ENCODE measurements around the gene CIB2.

The CIB2 gene

DNA sequence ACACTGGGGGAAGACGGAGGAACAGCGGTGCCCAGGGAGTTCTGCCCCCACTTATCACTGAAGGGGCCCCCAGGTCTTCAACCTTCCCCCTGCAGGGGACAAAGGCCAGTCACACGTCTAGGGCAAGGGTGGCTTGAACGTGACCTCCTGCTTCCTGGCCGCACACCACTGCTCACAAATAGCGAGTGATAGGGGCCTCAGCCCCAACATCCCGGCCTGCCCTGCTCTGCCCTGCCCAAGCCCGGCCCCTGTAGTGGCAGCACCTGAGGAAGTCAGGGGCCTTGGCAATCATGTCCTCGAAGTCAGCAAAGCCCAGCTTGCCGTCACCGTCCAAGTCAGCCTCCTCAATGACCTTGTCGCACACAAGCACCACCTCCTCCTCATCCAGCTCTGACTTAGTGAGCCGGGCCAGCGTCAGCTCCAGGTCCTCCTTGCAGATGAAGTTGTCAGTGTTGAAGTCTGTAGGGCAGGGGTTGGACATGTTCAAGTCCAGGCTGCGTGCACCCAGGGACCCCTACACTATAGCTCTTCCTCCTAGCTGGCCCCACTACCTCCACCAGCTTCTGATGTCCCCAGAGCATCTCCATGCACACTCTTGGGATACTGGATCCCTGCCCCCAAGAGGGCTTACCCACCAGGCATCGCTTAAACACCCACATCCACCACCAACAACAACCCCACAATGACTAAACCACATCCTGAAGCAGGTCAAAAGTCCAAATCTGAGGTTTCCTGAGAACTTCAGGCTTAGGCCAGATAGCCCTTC lies 25.6 kb downstream of the CIB2 start:
- DNase-seq, result no peak

DNA sequence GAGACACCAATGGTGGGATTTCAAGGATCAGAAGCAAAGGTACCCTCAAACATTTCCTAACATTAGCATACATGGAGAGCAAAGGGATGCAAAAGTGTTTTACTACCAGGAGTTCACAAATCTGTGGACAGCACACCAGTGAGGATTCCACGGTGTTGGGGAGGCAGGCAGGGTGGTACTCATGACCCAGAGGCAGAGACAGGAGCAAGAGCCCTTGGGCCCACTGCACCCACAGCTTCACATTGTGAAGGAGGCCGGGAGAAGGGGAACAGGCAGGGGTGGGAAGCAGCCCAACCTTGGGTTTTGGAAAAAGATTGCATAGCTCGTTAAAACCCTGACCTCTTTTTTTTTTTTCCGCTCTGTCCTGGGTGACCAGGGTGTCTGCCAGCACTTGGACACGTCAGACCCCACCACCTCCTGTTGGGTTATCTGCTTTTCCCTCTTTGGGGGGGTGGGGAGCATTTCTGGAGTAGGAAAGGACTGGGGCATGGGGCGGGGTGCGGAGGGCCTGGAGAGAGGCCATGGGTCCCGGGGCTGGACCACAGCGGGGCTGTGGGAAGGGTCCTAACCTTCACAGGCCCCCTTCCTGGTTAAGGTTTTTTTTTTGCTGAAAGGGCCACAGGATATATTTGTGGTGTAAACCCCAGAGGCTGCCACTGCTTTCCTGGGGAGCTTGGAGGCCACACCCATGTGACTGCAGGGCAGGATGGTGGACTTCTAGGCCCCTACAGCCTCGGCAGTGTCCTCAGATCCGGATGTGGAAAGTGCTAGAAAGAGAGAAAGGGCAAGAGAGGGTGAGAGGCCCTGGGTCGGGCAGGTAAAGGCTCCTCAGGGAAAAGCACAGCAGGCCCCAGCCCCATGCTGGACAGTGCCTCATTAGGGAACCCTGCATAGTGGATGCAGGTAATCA lies 26.4 kb downstream of the CIB2 start:
- DNase-seq, result no peak

- DNase-seq, result no peak
These were observed 27.1 kb downstream of the CIB2 start for GRCh38 chr15:78104119-78104479.

DNA sequence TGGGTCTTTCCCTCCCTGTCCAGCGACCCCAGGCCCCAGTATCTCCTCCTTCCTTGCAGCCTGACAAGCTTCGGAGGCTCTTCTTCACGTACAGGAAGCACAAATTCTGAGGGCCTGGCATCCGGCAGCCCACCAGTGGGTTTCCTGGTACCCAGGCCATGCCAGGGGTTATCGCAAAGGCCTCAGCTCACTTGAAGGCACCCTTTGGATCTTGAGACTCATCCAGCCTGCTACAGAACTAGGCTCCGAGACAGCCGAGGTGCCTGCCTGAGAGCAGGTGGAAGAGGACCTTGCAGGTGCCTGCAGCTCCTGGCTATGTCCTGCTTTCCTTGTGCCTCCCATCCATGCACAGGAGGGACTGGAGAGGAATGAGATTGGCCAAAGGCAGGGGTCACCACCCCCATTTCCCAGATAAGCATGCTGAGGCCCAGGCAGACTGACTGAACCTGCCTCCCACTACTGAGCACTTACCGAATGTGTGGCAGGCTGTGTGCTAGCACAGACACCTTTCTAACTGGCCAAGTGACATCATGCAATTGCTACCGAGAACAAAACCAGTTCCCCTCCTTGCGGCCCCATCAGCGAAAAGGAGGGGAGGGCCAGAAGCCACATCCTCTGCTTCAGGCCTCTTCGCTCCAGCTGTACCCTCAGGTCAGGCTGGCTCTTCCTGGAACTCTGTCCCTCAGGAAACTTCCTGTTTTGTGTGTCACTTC lies 27.7 kb downstream of the CIB2 start:
- no peak for DNase-seq

- no peak for DNase-seq
These were observed 28.5 kb downstream of the CIB2 start for GRCh38 chr15:78102741-78103140.

DNA sequence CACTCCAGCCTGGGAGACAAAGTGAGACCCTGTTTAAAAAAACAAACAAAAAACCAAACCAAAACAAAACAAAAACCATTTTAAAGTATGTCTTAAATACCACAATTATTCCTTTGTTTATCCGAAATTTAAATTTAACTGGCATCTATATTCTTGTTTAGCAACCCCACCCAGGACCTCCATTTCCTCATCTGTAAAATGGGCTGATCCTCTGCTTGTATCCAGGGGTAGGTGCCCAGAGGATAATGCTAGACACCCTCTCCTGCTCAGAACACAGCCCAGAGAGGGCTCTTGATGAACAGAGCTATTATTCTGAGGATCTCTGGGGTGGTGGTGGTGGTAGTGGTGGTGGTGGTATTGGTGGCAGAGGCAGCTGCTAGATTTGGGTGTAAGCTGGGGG lies 29.0 kb downstream of the CIB2 start:
- no peak for DNase-seq

DNA sequence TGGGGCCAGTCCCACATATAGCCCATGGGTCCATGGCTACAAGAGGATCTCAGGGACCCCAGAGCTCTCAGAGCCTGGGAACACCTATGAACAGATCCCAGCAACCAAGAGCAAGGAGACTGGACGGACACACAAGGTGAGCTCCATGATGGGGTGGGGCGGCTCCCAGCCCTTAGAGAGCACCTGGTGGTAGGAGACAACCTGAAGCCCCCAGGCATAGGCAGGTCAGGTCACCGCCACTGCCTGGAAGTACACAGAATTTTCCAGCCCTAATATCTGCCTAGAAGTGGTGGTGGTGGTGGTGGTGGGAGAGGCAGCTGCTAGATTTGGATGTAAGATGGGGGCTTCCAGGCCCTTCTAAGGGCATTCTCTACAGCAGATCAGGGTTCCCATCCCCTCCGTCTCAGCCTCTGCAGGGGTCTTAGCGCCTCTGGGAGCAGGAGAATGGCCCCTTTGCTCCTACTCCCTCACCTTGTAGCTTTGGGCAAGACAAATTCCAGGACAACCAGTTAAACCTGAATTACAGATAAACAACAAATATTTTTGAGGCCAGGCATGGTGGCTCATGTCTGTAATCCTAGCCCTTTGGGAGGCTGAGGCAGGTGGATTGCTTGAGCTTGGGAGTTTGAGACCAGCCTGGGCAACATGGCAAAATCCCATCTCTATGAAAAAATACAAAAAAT lies 29.7 kb downstream of the CIB2 start:
- no peak for DNase-seq

- no peak for DNase-seq
These were observed 30.4 kb downstream of the CIB2 start for GRCh38 chr15:78100886-78101285.

GRCh38 chr15:78098131-78098755 lies 33.0 kb downstream of the CIB2 start:
- DNase-seq, result no peak

- no peak for DNase-seq
These were observed 33.6 kb downstream of the CIB2 start for GRCh38 chr15:78097667-78098066.

DNA sequence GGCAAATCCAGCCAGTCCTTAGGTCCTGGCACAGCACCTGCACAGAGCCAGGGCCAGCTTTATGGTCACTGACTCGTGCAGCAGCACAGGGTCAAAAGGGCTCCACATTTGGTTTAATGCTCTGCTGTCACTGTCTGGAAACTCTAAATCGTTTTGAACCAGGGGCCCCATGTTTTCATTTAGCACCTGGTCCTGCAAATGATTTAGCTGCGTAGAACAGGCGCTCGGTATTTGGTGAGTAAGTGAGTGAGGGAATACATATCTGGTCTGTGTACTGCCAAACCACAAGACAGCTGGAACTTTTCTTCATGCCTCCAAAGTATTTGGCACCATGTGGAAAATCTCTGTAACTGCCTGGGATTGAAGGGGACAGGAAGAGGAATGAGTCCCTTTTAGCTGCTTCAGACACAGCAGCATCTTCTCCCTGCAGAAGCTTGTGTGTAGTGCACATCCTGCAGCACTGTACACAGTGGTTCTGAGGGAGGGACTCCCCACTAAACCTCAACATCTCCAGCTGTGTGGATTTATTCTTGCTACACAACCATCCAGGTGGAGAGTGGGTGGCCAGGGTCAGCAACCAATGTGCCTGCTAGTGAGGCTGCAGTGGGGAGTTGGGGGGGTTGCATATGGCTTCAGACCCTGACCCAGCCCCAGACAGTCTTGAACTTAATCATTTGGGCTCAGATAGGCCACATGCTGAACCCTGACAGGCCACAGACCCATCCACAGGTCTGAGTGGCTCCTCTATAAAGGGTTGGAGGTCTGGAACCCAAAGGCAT lies 37.8 kb downstream of the CIB2 start:
- DNase-seq, result no peak

GRCh38 chr15:78092261-78093041 lies 38.8 kb downstream of the CIB2 start, which contains the start of gene SH2D7:
TSS of gene SH2D7 (plus strand) at chr15:78092561. CDS start at chr15:78092585, 24 bp downstream.
- no peak for DNase-seq

DNA sequence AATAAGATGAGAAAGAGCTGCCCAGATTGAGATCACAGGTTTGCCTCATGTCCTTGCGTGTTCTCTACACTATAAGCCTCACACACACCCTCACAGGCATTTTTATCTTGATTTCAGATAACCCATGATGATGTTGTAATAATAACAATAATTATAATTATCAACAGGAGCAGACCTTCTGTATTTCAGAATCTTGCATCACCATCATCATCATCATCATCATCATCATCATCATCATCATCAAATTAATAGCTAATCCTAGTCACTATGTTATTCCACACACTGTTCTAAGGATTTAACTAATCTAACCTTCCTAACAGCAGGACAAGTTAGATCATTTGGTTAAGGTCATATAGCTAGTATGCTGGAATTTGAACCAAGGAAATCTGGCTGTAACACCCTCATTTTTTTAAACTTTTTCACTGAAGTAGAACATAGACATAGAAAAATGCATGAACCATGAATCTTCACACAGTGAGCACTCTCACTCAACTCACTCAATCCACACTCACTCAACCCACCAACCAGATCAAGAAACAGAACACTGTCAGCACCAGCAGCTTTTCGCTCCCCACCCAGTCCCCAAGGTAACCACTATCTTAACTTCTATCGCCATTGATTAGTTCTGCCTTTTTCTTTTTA lies 40.7 kb downstream of the CIB2 start:
- no peak for DNase-seq

GRCh38 chr15:78088773-78089080 lies 42.5 kb downstream of the CIB2 start:
- no peak for DNase-seq

- DNase-seq, result no peak
These were observed 43.1 kb downstream of the CIB2 start for GRCh38 chr15:78087951-78088772.

- DNase-seq, result no peak
These were observed 45.3 kb downstream of the CIB2 start for GRCh38 chr15:78085928-78086327.

- no peak for DNase-seq
These were observed 46.8 kb downstream of the CIB2 start for GRCh38 chr15:78084449-78084750.

GRCh38 chr15:78083687-78084448 lies 47.4 kb downstream of the CIB2 start:
- DNase-seq, result no peak

- DNase-seq, result no peak
These were observed 48.1 kb downstream of the CIB2 start for GRCh38 chr15:78083186-78083585.

Data from kidney glomerular epithelial cell (primary cell).